ENCODE data around the gene ZNF697.
"Not testable (repeated sequence)": the region's sequence is repeated elsewhere in the genome, so short reads cannot be mapped to it uniquely, and the experiment has no call there.

DNA sequence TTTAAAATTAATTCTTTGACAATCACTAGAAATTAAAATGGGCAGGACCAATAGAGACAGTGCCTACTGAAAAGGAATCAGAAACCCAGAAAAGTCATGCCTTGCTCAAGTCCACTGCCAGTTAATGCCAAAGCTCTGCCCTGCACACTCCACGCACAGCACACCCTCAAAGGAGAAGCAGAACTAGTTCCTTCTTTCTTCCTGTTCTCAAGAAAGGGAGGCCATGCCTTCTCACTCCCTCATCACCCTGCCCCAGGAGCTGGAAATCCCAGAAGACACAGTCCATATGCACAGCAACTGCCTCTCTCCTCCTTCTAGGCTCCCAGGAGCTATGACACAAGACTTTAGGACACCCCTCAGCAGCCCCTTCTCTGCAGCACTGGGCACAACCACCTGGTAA, 31.3 kb downstream of the ZNF697 start:
- TF ChIP-seq, protein P1, sequence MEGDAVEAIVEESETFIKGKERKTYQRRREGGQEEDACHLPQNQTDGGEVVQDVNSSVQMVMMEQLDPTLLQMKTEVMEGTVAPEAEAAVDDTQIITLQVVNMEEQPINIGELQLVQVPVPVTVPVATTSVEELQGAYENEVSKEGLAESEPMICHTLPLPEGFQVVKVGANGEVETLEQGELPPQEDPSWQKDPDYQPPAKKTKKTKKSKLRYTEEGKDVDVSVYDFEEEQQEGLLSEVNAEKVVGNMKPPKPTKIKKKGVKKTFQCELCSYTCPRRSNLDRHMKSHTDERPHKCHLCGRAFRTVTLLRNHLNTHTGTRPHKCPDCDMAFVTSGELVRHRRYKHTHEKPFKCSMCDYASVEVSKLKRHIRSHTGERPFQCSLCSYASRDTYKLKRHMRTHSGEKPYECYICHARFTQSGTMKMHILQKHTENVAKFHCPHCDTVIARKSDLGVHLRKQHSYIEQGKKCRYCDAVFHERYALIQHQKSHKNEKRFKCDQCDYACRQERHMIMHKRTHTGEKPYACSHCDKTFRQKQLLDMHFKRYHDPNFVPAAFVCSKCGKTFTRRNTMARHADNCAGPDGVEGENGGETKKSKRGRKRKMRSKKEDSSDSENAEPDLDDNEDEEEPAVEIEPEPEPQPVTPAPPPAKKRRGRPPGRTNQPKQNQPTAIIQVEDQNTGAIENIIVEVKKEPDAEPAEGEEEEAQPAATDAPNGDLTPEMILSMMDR (conservative IDR thresholded peaks at IDR 0.05), result not testable (repeated sequence)
- TF ChIP-seq ZFX (IDR thresholded peaks at IDR 0.05), result not testable (repeated sequence)
